ENCODE measurements around the gene GBX2. TPM values are rescaled to one million over a fixed set of nuclear protein-coding genes. Genes with fewer than 3 reads are reported as not detected.

Gene GBX2
- total and polyA plus RNA-seq, 10 of the 15 experiments (the other 5 are each of a cell fraction or from before 2014, with no cell fraction given) = not detected

DNA sequence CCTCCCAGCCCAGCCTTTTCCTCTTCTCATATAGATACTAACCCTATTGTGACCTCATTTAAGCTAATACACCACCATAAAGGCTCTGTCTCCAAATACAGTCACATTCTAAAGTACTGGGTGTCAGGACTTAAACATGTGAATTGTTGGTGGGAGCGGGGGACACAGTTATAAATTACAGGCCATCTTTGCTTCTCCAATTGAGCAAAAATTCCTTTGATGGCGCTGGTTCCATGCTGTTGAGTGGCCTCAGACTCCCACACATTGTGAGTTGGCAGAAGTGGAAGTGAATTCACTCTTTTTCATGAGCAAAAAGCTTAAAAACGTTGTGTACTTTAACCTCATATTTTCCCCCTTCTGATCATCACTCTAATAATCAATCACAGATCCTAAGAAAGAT, 46.0 kb downstream of the GBX2 start (continued):
- TF ChIP-seq CEBPZ (IDR thresholded peaks at IDR 0.05; ENCODE audit: low read depth, low read length) (no peak), NFIC (IDR thresholded peaks at IDR 0.05; ENCODE audit: low read depth, low read length) (no peak), POLR2A (IDR thresholded peaks at IDR 0.05; ENCODE audit: low read depth, low read length) (no peak), TCF7 (IDR thresholded peaks at IDR 0.05; ENCODE audit: borderline replicate concordance) (no peak), STAT1 (conservative IDR thresholded peaks at IDR 0.05) (no peak)

DNA sequence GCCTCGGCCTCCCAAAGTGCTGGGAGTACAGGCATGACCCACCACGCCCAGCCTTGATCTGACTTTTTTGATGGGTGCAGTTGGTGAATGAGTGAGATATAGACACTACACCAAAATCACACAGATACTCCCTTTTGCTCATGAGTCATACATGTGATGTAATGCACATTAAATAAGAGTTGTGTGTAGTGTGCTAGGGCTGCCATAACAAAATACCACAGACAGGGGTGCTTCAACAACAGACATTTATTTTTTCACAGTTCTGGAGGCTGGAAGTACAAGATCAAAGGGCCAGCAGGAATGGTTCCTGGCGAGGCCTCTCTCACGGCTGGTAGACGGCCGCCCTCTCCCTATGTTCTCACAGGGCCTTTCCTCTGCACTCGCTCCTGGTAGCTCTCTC, 46.6 kb downstream of the GBX2 start:
- DNase-seq (ENCODE audit: low read depth, low spot score) = no peak
- intact Hi-C loops (cut with micrococcal nuclease; ENCODE audit: unreplicated experiment) = no loop called here
- no peaks in the 10 kb centered on the region for H3K4me1 ChIP-seq (ENCODE audit: control insufficient read depth, insufficient read depth, low read length)

More for the DNA sequence above, 46.6 kb downstream of the GBX2 start:
- in situ Hi-C loops (cut with MboI) = no loop called here
- H3K9me3 ChIP-seq (replicated peaks; ENCODE audit: control insufficient read depth, insufficient read depth, low read length) = no peaks in the 10 kb centered on the region
- no TSS peak for BruUV-seq (replicated peaks)
- H3K9ac ChIP-seq (ENCODE audit: control insufficient read depth, insufficient read depth, low read length) = no peak overlapping the region
- ChIA-PET POLR2A (no interaction called here), SMC1A (ENCODE audit: uncharacterized antibody, unreplicated experiment) (no interaction called here), CTCF (no interaction called here), RAD21 (ENCODE audit: unreplicated experiment) (no interaction called here)
- 13% methylated on average over 7 of the region's 7 CpGs for WGBS (ENCODE audit: insufficient coverage, insufficient replicate concordance, low lambda C conversion rate, missing lambda C conversion rate)
- no peaks in the 10 kb centered on the region for H3K79me2 ChIP-seq (ENCODE audit: control insufficient read depth, insufficient read depth, low read length)
- no peak for FAIRE-seq
- H3K36me3 ChIP-seq (ENCODE audit: control insufficient read depth in 2 of 2, insufficient read depth in 2 of 2, low read length in 1 of 2) = no peaks in the 10 kb centered on the region
- no peak overlapping the region for H3K27ac ChIP-seq (ENCODE audit: control insufficient read depth, insufficient read depth)
- ATAC-seq = no peak
- no peaks in the 10 kb centered on the region; a peak in 2 of 4 replicates for H3K27me3 ChIP-seq (replicated peaks in 1 of 2; ENCODE audit: control insufficient read depth in 2 of 2, insufficient read depth in 2 of 2, low read length in 1 of 2)
- H3K4me3 ChIP-seq = no peak overlapping the region
- no peak overlapping the region for H2AFZ ChIP-seq (ENCODE audit: control insufficient read depth, low read depth, low read length)
- no peak for TF ChIP-seq NBN (IDR thresholded peaks at IDR 0.05)
- no peak overlapping the region for H3K4me2 ChIP-seq (ENCODE audit: control insufficient read depth, insufficient read depth)
- no peaks in the 10 kb centered on the region for H4K20me1 ChIP-seq (ENCODE audit: control insufficient read depth, insufficient read depth)

Data from GM12878 (cell line).